Stomach (tissue), 9 donors: Measurements from ENCODE around the gene CTCF. TPM values are rescaled to one million over a fixed set of nuclear protein-coding genes. Genes with fewer than 3 reads are reported as not detected.

ENCODE experiments used
- DNase-seq, 2 donors: peaks; one replicate each; pipeline versions ENCODE4 v3.0.0 to v3.0.0-alpha.2; 2013 to 2019
- H3K27ac ChIP-seq, 5 donors: fragments of 200-600 bp in 4 of 5; sonication (generic) in 4 of 5; one replicate each; pipeline ENCODE4 v1.5.1; 2013 to 2019; ENCODE audit warnings: mild to moderate bottlenecking in 1 of 5, moderate library complexity in 1 of 5
- H3K27me3 ChIP-seq, 3 donors: fragments of 200-600 bp; sonication (generic); one replicate each; pipeline ENCODE4 v1.5.1; 2017 to 2019; ENCODE audit warnings: mixed run types in 1 of 3
- H3K36me3 ChIP-seq, 4 donors: fragments of 200-600 bp; sonication (generic); 1 replicate in 3 of 4; 2 replicates in 1 of 4; pipeline ENCODE4 v1.5.1; 2016 to 2019
- H3K4me1 ChIP-seq, 4 donors: fragments of 200-600 bp; sonication (generic); one replicate each; pipeline ENCODE4 v1.5.1; 2016 to 2019
- H3K4me3 ChIP-seq, 4 donors: fragments of 200-600 bp; sonication (generic) in 3 of 4; one replicate each; pipeline ENCODE4 v1.5.1; 2016 to 2019; ENCODE audit warnings: mild to moderate bottlenecking in 1 of 4
- H3K9me3 ChIP-seq, 4 donors: fragments of 200-600 bp; sonication (generic); one replicate each; pipeline ENCODE4 v1.5.1; 2016 to 2019
- CTCF ChIP-seq, 7 experiments: fragments of 450-650 bp in 4 of 7; fragments of 200-600 bp in 3 of 7; sonication (generic) in 3 of 7; IDR thresholded peaks; one replicate each; pipeline ENCODE4 v1.5.1; 2016 to 2019; ENCODE audit warnings: antibody characterized with exemption in 7 of 7, control low read depth in 2 of 7, mild to moderate bottlenecking in 1 of 7
- EP300 ChIP-seq: sonication (generic); formaldehyde crosslinking; IDR thresholded peaks from one replicate; pipeline ENCODE4 v1.6.1; 2017; ENCODE audit warnings: antibody characterized with exemption
- POLR2A ChIP-seq, 4 donors: fragments of 450-650 bp; IDR thresholded peaks; one replicate each; pipeline ENCODE4 v1.6.1; 2016; ENCODE audit warnings: antibody characterized with exemption in 4 of 4, control low read depth in 2 of 4, mild to moderate bottlenecking in 1 of 4, moderate library complexity in 1 of 4
- POLR2AphosphoS5 ChIP-seq, 3 donors: sonication (generic); formaldehyde crosslinking; IDR thresholded peaks; one replicate each; pipeline ENCODE4 v1.6.1; 2016; ENCODE audit warnings: antibody characterized with exemption in 3 of 3
- WGBS, 5 donors: extraction: QIAGEN DNeasy Blood & Tissue Kit in 3 of 5; methylation state at CpG; one replicate each; pipeline versions ENCODE4 v1.1.5 to v1.1.7; 2013 to 2018; 5-methylcytosine and 5-hydroxymethylcytosine counted together
- intact Hi-C: fragments of 100-400 bp; cut with DNase I; formaldehyde crosslinking; loops from one replicate; pipeline ENCODE4 v1.15.1; 2023; ENCODE audit warnings: low total_unique reads
- polyA plus RNA-seq, 3 donors: library from polyadenylated mRNA; stranded (reverse); fragments of 200-250 nt; gene quantifications; one replicate each; pipeline ENCODE4 v1.2.3, GENCODE V29; 2013
- total RNA-seq, 5 donors: library from RNA; depleted of rRNA; stranded (reverse); fragments of >200 nt; gene quantifications; one replicate each; pipeline versions ENCODE4 v1.1.0 to v1.2.3, GENCODE V29; 2014 to 2016
- donor health status: healthy with polysubstance abuse.
- donor health status: Bipolar disorder and iron deficiency.
- donor health status: healthy.

CTCF gene
- total and polyA plus RNA-seq, 8 donors = 15.0 to 47.3 (median 33.4) TPM

GRCh38 chr16:67546091-67546501 is 16.2 kb upstream of the CTCF start:
- Histone ChIP-seq H3K36me3 (peaks cover 45 to 78% (median 62%) of the 10 kb centered on the region in 4 donors), H3K4me1 (peaks cover 15 to 56% (median 31%) of the 10 kb centered on the region in 4 donors), H3K4me3 (no peak overlapping the region), H3K27ac (peak overlapping the region in 4 of 5 donors; percentile 18 to 67 (median 60)), H3K27me3 (no peaks in the 10 kb centered on the region), H3K9me3 (no peaks in the 10 kb centered on the region)
- DNase-seq = no peak
- intact Hi-C loops = loop anchor here (5.0 kb wide), 1 partner anchor 96 kb away; no protein-coding TSS in a partner anchor
- TF ChIP-seq POLR2A (IDR thresholded peaks at IDR 0.05) (no peak), POLR2AphosphoS5 (IDR thresholded peaks at IDR 0.05) (no peak), EP300 (no peak), CTCF (IDR thresholded peaks at IDR 0.05) (no peak)
- 72 to 90% (median 79%) methylated on average over 7 of the region's 7 CpGs for WGBS, 5 donors

GRCh38 chr16:67546761-67547422 is 15.4 kb upstream of the CTCF start:
- peaks cover 15 to 48% (median 28%) of the 10 kb centered on the region in 4 donors for H3K4me1 ChIP-seq
- no peak for TF ChIP-seq EP300
- TF ChIP-seq POLR2AphosphoS5 (IDR thresholded peaks at IDR 0.05) = peak in 2 of 3 donors; percentile 19 to 78
- TF ChIP-seq POLR2A (IDR thresholded peaks at IDR 0.05) = no peak
- peak in 5 of 7 experiments; percentile 89 to 98 (median 96) for TF ChIP-seq CTCF (IDR thresholded peaks at IDR 0.05)
- no peaks in the 10 kb centered on the region for H3K9me3 ChIP-seq
- DNase-seq = peak; percentile 88 to 90
- no peaks in the 10 kb centered on the region for H3K27me3 ChIP-seq
- H3K27ac ChIP-seq = peak overlapping the region; percentile 0 to 67 (median 54)
- WGBS, 5 donors = 3 to 18% (median 7%) methylated on average over 4 to 7 of the region's 7 CpGs
- intact Hi-C loops = loop anchor here (5.0 kb wide), 1 partner anchor 95 kb away; no protein-coding TSS in a partner anchor
- H3K36me3 ChIP-seq = peaks cover 39 to 70% (median 55%) of the 10 kb centered on the region in 4 donors
- peak overlapping the region in 1 of 4 donors; percentile 4 for H3K4me3 ChIP-seq

GRCh38 chr16:67547423-67548264 is 14.7 kb upstream of the CTCF start:
- peaks cover 33 to 62% (median 47%) of the 10 kb centered on the region in 4 donors for H3K36me3 ChIP-seq
- no peaks in the 10 kb centered on the region for H3K27me3 ChIP-seq
- peak overlapping the region in 1 of 4 donors; percentile 4 for H3K4me3 ChIP-seq
- intact Hi-C loops = loop anchor here (5.0 kb wide), 1 partner anchor 95 kb away; no protein-coding TSS in a partner anchor
- 55 to 71% (median 58%) methylated on average over 11 to 16 of the region's 16 CpGs for WGBS, 5 donors
- peak in 1 of 2 donors; percentile 65 for DNase-seq
- peak overlapping the region in 4 of 5 donors; percentile 4 to 67 (median 60) for H3K27ac ChIP-seq
- peaks cover 15 to 45% (median 30%) of the 10 kb centered on the region in 4 donors for H3K4me1 ChIP-seq
- TF ChIP-seq POLR2A (IDR thresholded peaks at IDR 0.05) (no peak), POLR2AphosphoS5 (IDR thresholded peaks at IDR 0.05) (no peak), CTCF (IDR thresholded peaks at IDR 0.05) (no peak)
- H3K9me3 ChIP-seq = no peaks in the 10 kb centered on the region
